Measurements from ENCODE around the gene SAP25.

- TF ChIP-seq CTCF (IDR thresholded peaks at IDR 0.05; ENCODE audit: low read length) = no peak
- no peak for TF ChIP-seq EZH2 (IDR thresholded peaks at IDR 0.05; ENCODE audit: borderline replicate concordance, low read length)
These were observed 1.9 kb downstream of the SAP25 start for GRCh38 chr7:100571829-100572116.

Data from OCI-LY1 (cell line).